CD14-positive monocyte (primary cell): ENCODE data around the gene ERBB4. TPM values are rescaled to one million over a fixed set of nuclear protein-coding genes. Genes with fewer than 3 reads are reported as not detected.

Experiments used
- DNase-seq, 3 donors: peaks; one replicate each; pipeline ENCODE4 v3.0.0-alpha.2; 2011 to 2022
- H2AFZ ChIP-seq: 2 replicates; pipeline ENCODE4 v1.6.0; 2012; ENCODE audit warnings: mild to moderate bottlenecking, low read depth, low read length, inconsistent platforms; ENCODE audit not compliant: insufficient read depth, poor library complexity, severe bottlenecking
- H3K27ac ChIP-seq, 2 donors: 1 replicate in 1 of 2; 2 replicates in 1 of 2; pipeline ENCODE4 v1.5.1; 2012 to 2013; ENCODE audit warnings: low read length in 2 of 2, control low read depth in 1 of 2, inconsistent platforms in 1 of 2, low read depth in 1 of 2, mild to moderate bottlenecking in 1 of 2
- H3K27me3 ChIP-seq, 2 donors: one replicate each; pipeline versions ENCODE4 v1.6.0 to v1.6.1; 2011 to 2013; ENCODE audit warnings: low read length in 2 of 2; ENCODE audit not compliant: control insufficient read depth in 2 of 2, insufficient read depth in 2 of 2
- H3K36me3 ChIP-seq, 2 donors: replicated peaks in 1 of 2; 1 replicate in 1 of 2; 2 replicates in 1 of 2; pipeline versions ENCODE4 v1.5.1 to v1.6.1; 2012 to 2013; ENCODE audit warnings: low read length in 2 of 2, control low read depth in 1 of 2, inconsistent platforms in 1 of 2, mild to moderate bottlenecking in 1 of 2; ENCODE audit not compliant: insufficient read depth in 2 of 2, control insufficient read depth in 1 of 2
- H3K4me1 ChIP-seq, 2 donors: 1 replicate in 1 of 2; 2 replicates in 1 of 2; pipeline versions ENCODE4 v1.5.1 to v1.6.1; 2012 to 2013; ENCODE audit warnings: low read length in 2 of 2, control low read depth in 1 of 2, inconsistent platforms in 1 of 2, mild to moderate bottlenecking in 1 of 2, moderate library complexity in 1 of 2; ENCODE audit not compliant: insufficient read depth in 2 of 2, control insufficient read depth in 1 of 2
- H3K4me2 ChIP-seq: replicated peaks from 2 replicates; pipeline ENCODE3; 2012; ENCODE audit warnings: low read length, moderate library complexity, mild to moderate bottlenecking; ENCODE audit not compliant: poor library complexity, severe bottlenecking; ENCODE audit errors: extremely low read depth
- H3K4me3 ChIP-seq, 3 experiments: fragments of 200-600 bp in 1 of 3; sonication (generic) in 1 of 3; replicated peaks in 1 of 3; 1 replicate in 2 of 3; 2 replicates in 1 of 3; pipeline ENCODE4 v1.5.1; 2011 to 2013; ENCODE audit warnings: low read length in 3 of 3, mild to moderate bottlenecking in 3 of 3, control low read depth in 2 of 3, low read depth in 2 of 3, inconsistent platforms in 1 of 3, moderate library complexity in 1 of 3
- H3K79me2 ChIP-seq: 2 replicates; pipeline ENCODE4 v1.6.0; 2012; ENCODE audit warnings: mild to moderate bottlenecking, control low read depth, inconsistent platforms, low read length, moderate library complexity; ENCODE audit not compliant: insufficient read depth
- H3K9ac ChIP-seq: 2 replicates; pipeline ENCODE4 v1.6.0; 2017; ENCODE audit warnings: low read length, mild to moderate bottlenecking; ENCODE audit not compliant: insufficient read depth, poor library complexity, severe bottlenecking
- H3K9me3 ChIP-seq, 2 donors: replicated peaks in 1 of 2; 1 replicate in 1 of 2; 2 replicates in 1 of 2; pipeline versions ENCODE4 v1.5.1 to v1.6.1; 2012 to 2013; ENCODE audit warnings: low read length in 2 of 2, control low read depth in 1 of 2; ENCODE audit not compliant: control insufficient read depth in 1 of 2, insufficient read depth in 1 of 2
- H4K20me1 ChIP-seq: 2 replicates; pipeline ENCODE4 v1.6.0; 2012; ENCODE audit warnings: mild to moderate bottlenecking, low read length, control low read depth, moderate library complexity; ENCODE audit not compliant: insufficient read depth
- H3K27ac Mint-ChIP-seq, 7 donors: one replicate each; pipeline ENCODE4 v1.8.0; 2020; ENCODE audit warnings: mild to moderate bottlenecking in 7 of 7, mixed read lengths in 7 of 7, moderate library complexity in 6 of 7, inconsistent platforms in 2 of 7
- H3K27me3 Mint-ChIP-seq, 3 donors: one replicate each; pipeline ENCODE4 v1.8.0; 2021 to 2022; ENCODE audit warnings: low read depth in 3 of 3, mild to moderate bottlenecking in 3 of 3, mixed read lengths in 3 of 3, moderate library complexity in 3 of 3, inconsistent platforms in 1 of 3
- H3K36me3 Mint-ChIP-seq, 2 donors: one replicate each; pipeline ENCODE4 v1.8.0; 2020; ENCODE audit warnings: mixed read lengths in 2 of 2, inconsistent platforms in 1 of 2, mild to moderate bottlenecking in 1 of 2
- H3K4me1 Mint-ChIP-seq: one replicate; pipeline ENCODE4 v1.8.0; 2020; ENCODE audit warnings: mild to moderate bottlenecking, mixed read lengths
- H3K4me3 Mint-ChIP-seq, 2 donors: one replicate each; pipeline ENCODE4 v1.8.0; 2020; ENCODE audit warnings: mild to moderate bottlenecking in 2 of 2, mixed read lengths in 2 of 2, moderate library complexity in 1 of 2
- H3K9me3 Mint-ChIP-seq, 7 donors: one replicate each; pipeline ENCODE4 v1.8.0; 2020 to 2022; ENCODE audit warnings: mixed read lengths in 7 of 7, mild to moderate bottlenecking in 6 of 7, moderate library complexity in 6 of 7, inconsistent platforms in 2 of 7
- WGBS: methylation state at CpG from one replicate; pipeline ENCODE4 v1.1.5; 2013; ENCODE audit warnings: missing lambda C conversion rate; ENCODE audit not compliant: insufficient coverage; 5-methylcytosine and 5-hydroxymethylcytosine counted together
- intact Hi-C, 2 donors: fragments of 100-400 bp; cut with micrococcal nuclease; formaldehyde crosslinking; loops; one replicate each; pipeline versions ENCODE4 v1.15.0 to v1.15.1; 2023
- polyA plus RNA-seq, 3 donors: library from polyadenylated mRNA; depleted of rRNA in 1 of 3; unstranded in 2 of 3; stranded (reverse) in 1 of 3; fragments of 300-500 nt in 2 of 3; fragments of >200 nt in 1 of 3; fragmentation: Illumina TruSeq in 2 of 3; gene quantifications; 1 replicate in 2 of 3; 2 replicates in 1 of 3; pipeline ENCODE4 v1.2.3, GENCODE V29; 2012 to 2021
- TF ChIP-seq, protein P1 (sequence below): fragments of 200-600 bp; IDR thresholded peaks from one replicate; pipeline ENCODE4 v1.8.0; 2022; ENCODE audit warnings: antibody characterized with exemption, mild to moderate bottlenecking

ERBB4 gene
- polyA plus RNA-seq, 3 donors: not detected

- TF ChIP-seq, protein P1, sequence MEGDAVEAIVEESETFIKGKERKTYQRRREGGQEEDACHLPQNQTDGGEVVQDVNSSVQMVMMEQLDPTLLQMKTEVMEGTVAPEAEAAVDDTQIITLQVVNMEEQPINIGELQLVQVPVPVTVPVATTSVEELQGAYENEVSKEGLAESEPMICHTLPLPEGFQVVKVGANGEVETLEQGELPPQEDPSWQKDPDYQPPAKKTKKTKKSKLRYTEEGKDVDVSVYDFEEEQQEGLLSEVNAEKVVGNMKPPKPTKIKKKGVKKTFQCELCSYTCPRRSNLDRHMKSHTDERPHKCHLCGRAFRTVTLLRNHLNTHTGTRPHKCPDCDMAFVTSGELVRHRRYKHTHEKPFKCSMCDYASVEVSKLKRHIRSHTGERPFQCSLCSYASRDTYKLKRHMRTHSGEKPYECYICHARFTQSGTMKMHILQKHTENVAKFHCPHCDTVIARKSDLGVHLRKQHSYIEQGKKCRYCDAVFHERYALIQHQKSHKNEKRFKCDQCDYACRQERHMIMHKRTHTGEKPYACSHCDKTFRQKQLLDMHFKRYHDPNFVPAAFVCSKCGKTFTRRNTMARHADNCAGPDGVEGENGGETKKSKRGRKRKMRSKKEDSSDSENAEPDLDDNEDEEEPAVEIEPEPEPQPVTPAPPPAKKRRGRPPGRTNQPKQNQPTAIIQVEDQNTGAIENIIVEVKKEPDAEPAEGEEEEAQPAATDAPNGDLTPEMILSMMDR: no peak
- intact Hi-C loops: no loop called here
- no peak overlapping the region for H3K4me3 Mint-ChIP-seq
- Histone ChIP-seq H3K4me2 (no peak overlapping the region), H3K4me1 (no peaks in the 10 kb centered on the region), H3K9ac (no peak overlapping the region), H4K20me1 (no peaks in the 10 kb centered on the region), H3K4me3 (no peak overlapping the region), H3K36me3 (no peaks in the 10 kb centered on the region), H3K79me2 (no peaks in the 10 kb centered on the region), H3K27me3 (no peaks in the 10 kb centered on the region), H3K9me3 (no peaks in the 10 kb centered on the region), H3K27ac (no peak overlapping the region), H2AFZ (no peak overlapping the region)
- no peak for DNase-seq
- H3K27me3 Mint-ChIP-seq: peaks cover 0 to 4% (median 0%) of the 10 kb centered on the region in 3 donors
- H3K36me3 Mint-ChIP-seq: no peaks in the 10 kb centered on the region
- WGBS: no CpG with 5 or more reads among the region's 1 CpG
- no peaks in the 10 kb centered on the region for H3K9me3 Mint-ChIP-seq
- H3K4me1 Mint-ChIP-seq: no peaks in the 10 kb centered on the region
- no peak overlapping the region for H3K27ac Mint-ChIP-seq
Measured at GRCh38 chr2:211449819-211450218, 1088.8 kb downstream of the ERBB4 start.

GRCh38 chr2:211447548-211447947, 1091.1 kb downstream of the ERBB4 start:
- H3K9ac ChIP-seq: no peak overlapping the region
- H3K79me2 ChIP-seq: no peaks in the 10 kb centered on the region

More at GRCh38 chr2:211447548-211447947, 1091.1 kb downstream of the ERBB4 start:
- intact Hi-C loops: no loop called here
- H3K9me3 Mint-ChIP-seq: no peaks in the 10 kb centered on the region
- TF ChIP-seq, protein P1: no peak
- H3K27me3 Mint-ChIP-seq: peaks cover 0 to 4% (median 0%) of the 10 kb centered on the region in 3 donors
- no peaks in the 10 kb centered on the region for H3K9me3 ChIP-seq
- H3K27ac ChIP-seq: no peak overlapping the region
- H3K4me1 ChIP-seq: no peaks in the 10 kb centered on the region
- no peak overlapping the region for H3K4me3 Mint-ChIP-seq
- WGBS: no CpG with 5 or more reads among the region's 1 CpG
- DNase-seq: no peak
- no peak overlapping the region for H3K4me3 ChIP-seq
- H4K20me1 ChIP-seq: no peaks in the 10 kb centered on the region
- H3K4me1 Mint-ChIP-seq: no peaks in the 10 kb centered on the region
- no peak overlapping the region for H3K4me2 ChIP-seq
- H3K36me3 ChIP-seq: no peaks in the 10 kb centered on the region
- no peaks in the 10 kb centered on the region for H3K36me3 Mint-ChIP-seq
- no peak overlapping the region for H3K27ac Mint-ChIP-seq
- H2AFZ ChIP-seq: no peak overlapping the region
- H3K27me3 ChIP-seq: no peaks in the 10 kb centered on the region
